GM08714 (cell line): ENCODE results near the gene CROCC.
"Not testable (repeated sequence)": the region's sequence is repeated elsewhere in the genome, so short reads cannot be mapped to it uniquely, and the experiment has no call there.

Experiments used
- H3K4me3 ChIP-seq: fragments of 200-500 bp; sonication (Bioruptor generic); 2 replicates; pipeline ENCODE4 v1.5.1; 2014; ENCODE audit warnings: mild to moderate bottlenecking, low read length, inconsistent platforms
- ZNF274 ChIP-seq: IDR thresholded peaks from 2 replicates; pipeline ENCODE4 v1.6.1; 2012; ENCODE audit warnings: mild to moderate bottlenecking, low read depth, low read length

Gene CROCC

GRCh38 chr1:16946646-16947045 lies 24.9 kb downstream of the CROCC start:
- no peak overlapping the region for H3K4me3 ChIP-seq
- no peak for TF ChIP-seq ZNF274

DNA sequence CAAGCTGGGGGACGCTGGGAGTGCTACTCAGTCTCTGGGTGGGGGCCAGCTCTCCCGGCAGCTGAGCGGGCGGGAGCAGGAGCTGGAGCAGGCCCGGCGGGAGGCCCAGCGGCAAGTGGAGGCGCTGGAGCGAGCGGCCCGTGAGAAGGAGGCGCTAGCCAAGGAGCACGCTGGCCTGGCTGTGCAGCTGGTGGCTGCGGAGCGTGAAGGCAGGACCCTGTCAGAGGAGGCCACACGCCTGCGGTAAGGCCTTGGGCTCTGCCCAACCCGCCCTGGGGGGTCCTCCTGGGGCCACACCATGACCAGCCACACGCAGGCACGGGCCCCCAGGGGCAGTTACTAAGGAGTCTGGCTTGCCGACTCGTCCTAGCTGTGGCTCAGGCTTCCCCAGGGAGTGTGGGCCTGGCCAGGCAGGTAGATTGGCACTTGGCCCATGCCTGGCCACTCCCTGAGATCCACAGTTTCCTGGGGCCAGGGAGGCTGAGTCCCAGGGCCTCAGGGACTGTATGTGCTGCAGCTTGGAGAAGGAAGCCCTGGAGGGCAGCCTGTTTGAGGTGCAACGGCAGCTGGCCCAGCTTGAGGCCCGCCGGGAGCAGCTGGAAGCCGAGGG lies 26.7 kb downstream of the CROCC start:
- not testable (repeated sequence) for H3K4me3 ChIP-seq

GRCh38 chr1:16949026-16949425 lies 27.3 kb downstream of the CROCC start:
- not testable (repeated sequence) for H3K4me3 ChIP-seq

- H3K4me3 ChIP-seq: not testable (repeated sequence)
Measured at GRCh38 chr1:16952376-16952775, 30.6 kb downstream of the CROCC start.

- TF ChIP-seq ZNF274: no peak
- H3K4me3 ChIP-seq: no peak overlapping the region
Measured at GRCh38 chr1:16954579-16954978, 32.8 kb downstream of the CROCC start.

DNA sequence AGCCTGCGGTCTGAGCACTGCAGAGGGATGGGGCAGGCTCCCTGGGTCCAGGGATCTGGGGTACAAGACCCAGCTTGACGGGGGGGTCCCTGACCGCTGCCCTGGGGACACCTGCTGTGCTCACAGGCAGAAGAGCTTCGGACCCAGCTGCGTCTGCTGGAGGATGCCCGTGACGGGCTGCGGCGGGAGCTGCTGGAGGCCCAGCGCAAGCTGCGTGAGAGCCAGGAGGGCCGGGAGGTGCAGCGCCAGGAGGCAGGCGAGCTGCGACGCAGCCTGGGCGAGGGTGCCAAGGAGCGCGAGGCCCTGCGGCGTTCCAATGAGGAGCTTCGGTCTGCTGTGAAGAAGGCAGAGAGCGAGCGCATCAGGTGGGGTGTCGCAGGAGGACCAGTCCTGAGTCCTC lies 33.5 kb downstream of the CROCC start:
- TF ChIP-seq ZNF274: no peak
- H3K4me3 ChIP-seq: no peak overlapping the region

DNA sequence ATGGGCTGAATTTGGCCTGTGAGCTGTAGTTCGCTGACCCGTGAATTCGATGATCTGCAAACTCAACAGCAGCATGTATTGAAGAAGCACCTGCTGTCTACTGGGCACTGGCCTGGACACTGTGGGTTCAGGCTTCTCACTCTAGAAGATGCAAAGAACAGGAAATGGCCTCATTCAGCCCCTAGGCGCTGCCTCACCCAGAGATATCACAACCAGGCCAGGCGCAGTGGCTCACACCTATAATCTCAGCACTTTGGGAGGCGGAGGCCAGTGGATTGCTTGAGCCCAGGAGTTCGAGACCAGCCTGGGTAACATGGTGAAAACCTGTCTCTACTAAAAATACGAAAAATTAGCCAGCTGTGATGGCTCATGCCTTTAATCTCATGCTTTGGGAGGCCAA lies 35.0 kb downstream of the CROCC start:
- TF ChIP-seq ZNF274: no peak
- no peak overlapping the region for H3K4me3 ChIP-seq

GRCh38 chr1:16957731-16958130 lies 36.0 kb downstream of the CROCC start:
- TF ChIP-seq ZNF274: no peak
- H3K4me3 ChIP-seq: no peak overlapping the region

DNA sequence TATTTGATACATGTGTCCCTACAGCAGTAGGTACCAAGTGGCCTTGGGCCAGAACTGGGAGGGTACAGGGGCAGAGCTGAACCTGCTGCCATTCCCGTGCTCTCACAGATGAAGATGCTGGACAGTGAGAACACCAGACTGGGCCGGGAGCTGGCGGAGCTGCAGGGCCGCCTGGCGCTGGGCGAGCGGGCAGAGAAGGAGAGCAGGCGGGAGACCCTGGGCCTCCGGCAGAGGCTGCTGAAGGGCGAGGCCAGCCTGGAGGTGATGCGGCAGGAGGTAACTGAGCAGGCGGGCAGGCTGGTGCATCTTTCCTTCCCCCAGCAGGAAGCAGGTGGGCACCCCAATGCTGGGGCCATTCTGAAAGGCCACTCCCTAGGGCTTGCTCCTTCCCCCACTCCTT lies 36.7 kb downstream of the CROCC start:
- no peak for TF ChIP-seq ZNF274
- no peak overlapping the region for H3K4me3 ChIP-seq

DNA sequence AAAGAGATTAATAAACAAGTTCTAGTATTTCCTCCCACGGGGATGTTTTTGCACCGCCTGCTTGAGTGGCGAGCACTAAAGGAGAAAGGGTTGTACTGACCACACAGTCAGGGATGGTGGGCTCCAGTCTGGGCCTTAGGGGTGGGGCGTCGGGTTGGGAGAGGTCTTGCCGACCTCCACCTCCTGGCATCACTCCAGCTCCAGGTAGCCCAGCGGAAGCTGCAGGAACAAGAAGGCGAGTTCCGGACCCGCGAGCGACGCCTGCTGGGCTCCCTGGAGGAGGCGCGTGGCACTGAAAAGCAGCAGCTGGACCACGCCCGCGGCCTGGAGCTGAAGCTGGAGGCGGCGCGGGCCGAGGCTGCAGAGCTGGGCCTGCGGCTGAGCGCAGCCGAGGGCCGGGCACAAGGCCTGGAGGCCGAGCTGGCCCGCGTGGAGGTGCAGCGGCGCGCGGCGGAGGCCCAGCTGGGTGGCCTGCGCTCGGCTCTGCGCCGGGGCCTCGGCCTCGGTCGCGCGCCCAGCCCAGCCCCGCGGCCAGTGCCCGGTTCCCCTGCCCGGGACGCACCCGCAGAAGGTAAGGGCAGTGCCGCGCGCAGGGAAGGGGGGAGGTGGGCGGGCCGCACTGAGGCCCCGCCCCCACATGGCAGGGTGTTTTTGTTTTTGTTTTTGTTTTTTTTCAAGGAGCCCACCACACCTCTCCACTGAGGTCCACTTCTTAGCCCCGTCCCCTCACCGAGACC lies 39.0 kb downstream of the CROCC start:
- H3K4me3 ChIP-seq: peak overlapping the region; percentile 19; the same call in 1 of the 2 replicates
- TF ChIP-seq ZNF274: no peak

- no peak for TF ChIP-seq ZNF274
- no peak overlapping the region for H3K4me3 ChIP-seq
Measured at GRCh38 chr1:16961297-16962133, 39.8 kb downstream of the CROCC start.

DNA sequence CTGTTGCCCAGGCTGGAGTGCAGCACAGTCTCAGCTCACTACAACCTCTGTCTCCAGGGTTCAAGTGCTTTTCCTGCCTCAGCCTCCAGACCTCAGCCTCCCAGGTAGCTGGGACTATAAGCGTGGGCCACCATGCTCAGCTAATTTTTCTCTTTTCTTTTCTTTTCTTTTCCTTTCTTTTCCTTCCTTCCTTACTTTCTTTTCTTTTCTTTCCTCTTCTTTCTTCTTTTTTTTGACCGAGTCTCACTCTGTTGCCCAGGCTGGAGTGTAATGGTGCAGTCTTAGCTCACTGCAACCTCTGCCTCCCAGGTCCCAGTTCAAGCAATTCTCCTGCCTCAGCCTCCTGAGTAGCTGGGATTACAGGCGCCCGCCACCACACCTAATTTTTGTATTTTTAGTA lies 42.4 kb downstream of the CROCC start:
- not testable (repeated sequence) for H3K4me3 ChIP-seq

DNA sequence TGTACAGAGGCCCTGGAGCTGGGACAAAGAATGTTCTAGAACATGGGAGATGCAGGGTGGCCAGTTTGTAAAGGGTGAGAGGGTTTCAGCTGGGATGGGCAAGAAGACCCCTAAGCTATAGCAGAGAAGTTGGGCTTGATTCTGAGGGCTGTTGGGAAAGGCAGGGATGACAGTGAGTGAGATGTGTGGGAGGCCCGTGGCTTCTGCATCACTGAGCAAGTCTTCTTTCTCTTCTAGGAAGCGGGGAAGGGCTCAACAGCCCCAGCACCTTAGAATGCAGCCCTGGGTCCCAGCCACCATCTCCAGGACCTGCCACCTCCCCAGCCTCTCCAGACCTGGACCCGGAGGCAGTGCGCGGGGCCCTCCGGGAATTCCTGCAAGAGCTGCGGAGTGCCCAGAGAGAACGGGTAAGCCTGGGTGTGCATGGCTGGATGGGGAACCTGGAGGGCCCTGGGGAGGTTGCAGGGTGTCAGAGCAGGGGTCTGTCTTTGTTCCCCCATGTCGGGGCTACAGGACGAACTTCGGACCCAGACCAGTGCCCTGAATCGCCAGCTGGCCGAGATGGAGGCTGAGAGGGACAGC lies 43.8 kb downstream of the CROCC start:
- no peak for TF ChIP-seq ZNF274
- no peak overlapping the region for H3K4me3 ChIP-seq

- no peak overlapping the region for H3K4me3 ChIP-seq
- no peak for TF ChIP-seq ZNF274
Measured at GRCh38 chr1:16966282-16966681, 44.6 kb downstream of the CROCC start.

- no peak overlapping the region for H3K4me3 ChIP-seq
- TF ChIP-seq ZNF274: no peak
Measured at GRCh38 chr1:16967095-16967575, 45.4 kb downstream of the CROCC start.
